ENCODE results near the gene UBE2D2. TPM values are rescaled to one million over a fixed set of nuclear protein-coding genes. Genes with fewer than 3 reads are reported as not detected.

UBE2D2 gene
- total and polyA plus RNA-seq, 2 of the 13 experiments (the other 11 are each of a cell fraction or from before 2014, with no cell fraction given): 79.1 to 109 TPM

GRCh38 chr5:139560752-139561654 lies at the start of gene UBE2D2 (continued):
- TF ChIP-seq TEF (CRISPR knock-in tag; IDR thresholded peaks at IDR 0.05): no peak; the same call in 1 of the 2 replicates
- TF ChIP-seq SALL2 (CRISPR knock-in tag; IDR thresholded peaks at IDR 0.05): peak; percentile 39; the same call in 1 of the 2 replicates
- no peak for TF ChIP-seq HOXA7 (CRISPR knock-in tag; IDR thresholded peaks at IDR 0.05)
- TF ChIP-seq ZNF280D (CRISPR knock-in tag; IDR thresholded peaks at IDR 0.05): no peak
- TF ChIP-seq SYNCRIP (IDR thresholded peaks at IDR 0.05; ENCODE audit: insufficient read depth, low read depth, low read length): no peak
- TF ChIP-seq BRCA1 (CRISPR knock-in tag; IDR thresholded peaks at IDR 0.05): no peak
- TF ChIP-seq BCL6 (CRISPR knock-in tag; IDR thresholded peaks at IDR 0.05): 0 out of 2 replicates have a peak, but pooled peaks have one; percentile 26
- peak; percentile 24; the same call in 1 of the 2 replicates for TF ChIP-seq NCOR1 (IDR thresholded peaks at IDR 0.05; ENCODE audit: borderline replicate concordance, low read length)
- TF ChIP-seq MTERF4 (CRISPR knock-in tag; IDR thresholded peaks at IDR 0.05): no peak
- TF ChIP-seq PCBP2 (optimal IDR thresholded peaks at IDR 0.05; ENCODE audit: low read depth, low read length, poor library complexity, severe bottlenecking): no peak
- no peak for TF ChIP-seq HNRNPL (IDR thresholded peaks at IDR 0.05; ENCODE audit: low read depth, low read length)
- no peak for TF ChIP-seq CERS6 (CRISPR knock-in tag; IDR thresholded peaks at IDR 0.05)
- TF ChIP-seq RFX5 (IDR thresholded peaks at IDR 0.05; ENCODE audit: low read depth, low read length): no peak
- TF ChIP-seq NFE2L2 (IDR thresholded peaks at IDR 0.05; ENCODE audit: low read length): no peak
- peak; percentile 53; the same call in 1 of the 2 replicates for TF ChIP-seq ELF4 (CRISPR knock-in tag; IDR thresholded peaks at IDR 0.05; ENCODE audit: borderline replicate concordance)
- peak; percentile 51; the same call in 1 of the 2 replicates for TF ChIP-seq ZC3H4 (CRISPR knock-in tag; IDR thresholded peaks at IDR 0.05; ENCODE audit: borderline replicate concordance)
- TF ChIP-seq KLF11 (CRISPR knock-in tag; IDR thresholded peaks at IDR 0.05): no peak
- no peak for TF ChIP-seq ZNF720 (CRISPR knock-in tag; IDR thresholded peaks at IDR 0.05)
- no peak; the same call in 1 of the 2 replicates for TF ChIP-seq E2F1 (CRISPR knock-in tag; IDR thresholded peaks at IDR 0.05)
- peak; percentile 58; the same call in 1 of the 2 replicates for TF ChIP-seq PHF21A (CRISPR knock-in tag; IDR thresholded peaks at IDR 0.05)
- TF ChIP-seq POLR2A (IDR thresholded peaks at IDR 0.05; ENCODE audit: insufficient read depth in 1 of 2, low read depth in 2 of 2, low read length in 2 of 2): peak; percentile 78 to 84
